HS-5 (cell line): Measurements from ENCODE around the gene IGF2.

Source experiments
- DNase-seq: peaks from one replicate; pipeline ENCODE4 v3.0.0-alpha.2; 2012; ENCODE audit warnings: low read depth

The IGF2 gene

DNA sequence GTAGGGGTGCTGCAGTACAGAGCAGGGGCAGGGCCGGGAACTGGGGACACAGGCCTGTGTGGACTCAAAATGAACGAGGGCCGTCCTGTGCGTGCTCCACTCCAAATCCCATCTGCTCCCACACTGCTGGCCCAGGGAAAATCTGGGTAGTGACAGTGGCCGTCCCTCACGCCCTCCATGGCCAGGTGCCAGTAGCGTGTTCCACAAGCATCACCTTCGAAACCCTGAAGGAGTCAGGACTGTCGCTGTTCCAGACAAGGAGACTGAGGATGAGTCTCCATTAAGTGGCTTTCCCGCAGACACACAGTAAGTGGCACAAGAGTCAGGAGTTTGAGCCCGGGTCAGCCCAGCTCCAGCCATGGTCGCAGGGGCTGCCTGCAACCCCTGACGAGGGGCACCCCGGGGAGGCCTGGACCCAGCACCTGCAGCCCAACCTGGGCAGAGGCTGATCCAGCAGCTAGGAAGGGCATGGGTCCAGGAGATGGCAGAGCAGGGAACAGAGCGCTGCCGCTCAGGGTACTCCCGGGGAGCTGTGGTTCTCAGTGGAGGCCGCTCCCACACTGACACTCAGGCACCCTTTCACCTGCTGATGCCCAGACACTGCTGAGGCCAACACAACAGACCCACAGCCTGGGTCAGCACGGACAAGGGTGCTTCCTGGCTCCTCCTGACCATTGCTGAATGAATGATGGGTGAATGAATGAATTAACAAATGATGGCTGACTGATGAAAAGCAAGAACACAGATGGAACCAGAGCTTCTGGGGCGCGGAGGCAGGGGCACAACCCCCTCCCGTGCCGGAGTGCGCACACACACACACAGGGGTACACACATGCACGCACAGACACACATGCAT, 35.3 kb downstream of the IGF2 start:
- DNase-seq = no peak

DNA sequence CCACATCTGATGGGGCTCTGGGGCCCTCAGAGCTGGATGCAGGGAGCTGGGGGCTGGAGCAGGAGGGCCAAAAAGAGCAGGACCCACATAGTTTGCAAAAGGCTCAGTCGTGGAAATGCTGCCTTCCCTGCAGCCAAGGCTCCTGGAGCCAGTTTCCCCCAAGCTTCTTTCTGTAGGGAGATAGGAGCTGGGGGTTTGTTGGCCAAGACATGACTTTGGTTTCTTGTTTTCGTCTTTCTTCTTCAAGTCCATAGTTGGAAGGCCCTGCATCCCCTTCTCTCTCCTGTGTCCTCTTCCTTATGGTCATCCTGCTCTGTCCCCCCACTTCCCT, 36.3 kb downstream of the IGF2 start:
- no peak for DNase-seq

DNA sequence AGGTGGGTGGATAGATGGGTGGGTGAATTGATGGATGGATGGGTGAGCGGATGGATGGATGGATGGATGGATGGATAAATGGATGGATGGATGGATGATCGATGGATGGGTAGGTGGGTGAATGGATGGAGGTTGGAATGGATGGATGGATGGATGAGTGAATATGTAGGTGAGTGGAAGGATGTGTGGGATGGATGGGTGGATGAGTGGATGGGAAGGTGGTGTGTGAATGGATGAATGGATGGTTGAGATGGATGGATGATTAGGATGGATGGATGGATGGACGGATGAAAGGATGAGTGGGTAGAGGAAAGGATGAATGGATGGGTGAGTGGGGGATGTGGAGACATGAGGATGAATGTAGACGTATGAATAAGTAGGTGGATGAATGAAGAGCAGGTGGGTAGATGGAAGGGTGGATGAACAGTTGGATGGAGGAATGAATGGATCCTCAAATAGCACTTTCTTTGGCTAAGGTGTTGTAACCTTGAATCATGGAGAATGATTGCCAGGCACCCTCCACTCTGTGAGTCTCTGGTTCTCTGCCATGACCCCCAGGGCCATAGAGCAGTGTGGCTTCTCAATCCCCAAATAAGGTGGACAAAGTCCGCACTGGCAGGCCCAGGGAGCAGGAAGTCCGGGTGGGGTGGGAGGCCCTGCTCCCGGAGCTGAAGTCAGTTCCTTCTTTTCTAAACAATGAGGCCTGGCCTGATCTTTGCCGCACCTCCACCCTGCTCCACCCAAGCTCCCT, 36.9 kb downstream of the IGF2 start:
- no peak for DNase-seq

DNA sequence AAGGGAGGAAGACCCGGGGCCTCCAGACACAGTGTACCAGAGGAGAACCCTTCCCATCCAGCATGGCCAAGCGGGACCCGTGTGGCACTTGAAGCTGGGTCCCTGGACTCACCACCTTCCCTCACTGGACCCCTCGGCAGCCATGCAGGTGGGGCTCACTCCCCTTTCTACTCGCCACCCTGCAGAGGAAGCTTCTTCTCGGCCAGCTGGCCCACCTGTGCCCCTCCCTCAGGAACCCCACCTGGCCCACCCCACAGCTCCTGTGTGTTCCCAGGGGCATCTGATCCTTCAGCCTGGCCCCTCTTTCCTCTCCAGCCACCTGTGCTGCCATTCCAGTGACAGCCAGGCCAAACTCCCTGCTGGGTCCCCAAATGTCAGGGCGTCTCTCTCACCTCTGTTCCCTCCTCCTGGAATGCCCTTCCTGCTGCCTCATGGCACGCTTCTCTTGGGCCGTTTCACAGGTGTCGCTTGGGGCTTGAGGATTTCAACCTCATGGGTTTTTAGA, 38.0 kb downstream of the IGF2 start:
- DNase-seq = no peak

DNA sequence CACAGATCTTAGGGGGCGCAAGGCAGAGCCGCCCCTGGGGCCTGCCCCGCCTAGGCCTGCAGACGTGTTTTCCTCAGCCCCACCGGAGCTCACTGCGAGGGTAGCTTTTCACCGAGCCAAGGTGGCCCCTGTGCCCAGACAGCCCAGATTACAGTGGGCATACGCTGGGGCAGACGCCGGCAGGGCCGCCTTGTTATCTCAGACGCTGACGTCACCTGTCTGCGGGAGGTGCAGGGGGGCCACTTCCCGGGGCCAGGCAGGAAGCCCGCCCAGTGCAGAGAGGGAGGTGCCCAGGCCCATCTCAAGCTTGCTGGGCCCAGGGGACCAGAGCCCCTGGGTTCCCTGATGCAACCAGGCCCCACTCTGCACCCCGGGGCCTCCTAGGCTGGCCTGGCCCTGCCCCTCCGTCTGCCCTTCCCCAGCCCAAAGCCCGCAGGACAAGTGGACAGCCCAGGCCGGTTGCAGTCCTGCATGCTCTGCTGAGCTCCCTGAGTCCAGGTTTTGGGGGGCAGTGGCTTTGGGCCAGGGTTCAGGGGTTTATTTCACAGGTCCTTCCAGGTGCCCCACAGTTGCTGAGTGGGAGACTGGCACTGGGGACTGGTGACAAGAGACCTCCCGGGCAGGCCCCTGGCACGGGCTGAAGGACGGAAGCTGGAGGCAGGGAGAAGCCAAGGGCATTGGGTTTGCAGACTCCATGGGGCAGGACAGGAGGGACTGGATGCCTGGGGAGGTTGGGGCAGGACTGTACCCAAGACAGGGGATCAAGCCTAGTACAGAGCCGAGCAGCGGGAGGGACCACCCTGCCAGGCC, 38.6 kb downstream of the IGF2 start:
- DNase-seq = no peak

DNA sequence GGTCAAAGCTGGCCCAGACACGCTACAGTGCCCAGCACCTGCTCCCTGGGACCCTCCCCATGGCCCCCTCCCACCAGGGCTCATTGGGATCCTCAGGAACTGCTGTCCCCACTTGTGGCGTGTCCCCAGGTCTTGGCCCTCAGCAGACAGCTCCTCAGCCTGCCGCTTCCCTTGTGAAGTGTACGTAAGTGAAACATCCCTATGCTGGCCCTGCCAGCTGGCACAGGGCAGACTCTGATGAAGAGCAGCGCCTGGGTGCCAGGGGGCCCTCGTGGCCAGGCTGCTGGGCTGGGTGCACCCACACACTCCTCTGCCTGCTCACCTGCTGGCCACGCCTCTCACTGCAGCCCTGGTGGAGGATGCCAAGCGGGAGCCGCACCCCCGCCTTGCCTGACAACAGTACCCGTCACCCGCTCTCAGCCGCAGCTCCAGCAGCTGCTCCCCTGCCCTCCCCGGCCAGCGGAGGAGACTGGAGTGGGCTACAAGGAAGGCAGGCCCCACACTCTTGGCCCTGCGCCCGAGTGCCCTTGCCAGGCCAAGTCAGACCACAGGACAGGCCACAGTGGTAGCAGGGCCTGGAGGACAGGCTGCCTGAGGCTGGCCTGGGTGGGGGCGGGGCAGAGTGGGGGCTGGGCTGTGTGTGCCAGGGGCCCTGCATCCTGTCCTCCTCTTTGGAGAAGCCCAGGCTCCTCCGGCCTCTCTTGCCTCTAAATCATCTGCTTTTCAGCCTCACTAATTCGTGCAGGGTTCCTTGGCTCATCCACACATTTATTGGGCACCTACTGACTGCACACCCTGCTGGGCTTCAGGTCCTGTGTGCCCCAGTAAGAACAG, 39.5 kb downstream of the IGF2 start:
- no peak for DNase-seq

DNA sequence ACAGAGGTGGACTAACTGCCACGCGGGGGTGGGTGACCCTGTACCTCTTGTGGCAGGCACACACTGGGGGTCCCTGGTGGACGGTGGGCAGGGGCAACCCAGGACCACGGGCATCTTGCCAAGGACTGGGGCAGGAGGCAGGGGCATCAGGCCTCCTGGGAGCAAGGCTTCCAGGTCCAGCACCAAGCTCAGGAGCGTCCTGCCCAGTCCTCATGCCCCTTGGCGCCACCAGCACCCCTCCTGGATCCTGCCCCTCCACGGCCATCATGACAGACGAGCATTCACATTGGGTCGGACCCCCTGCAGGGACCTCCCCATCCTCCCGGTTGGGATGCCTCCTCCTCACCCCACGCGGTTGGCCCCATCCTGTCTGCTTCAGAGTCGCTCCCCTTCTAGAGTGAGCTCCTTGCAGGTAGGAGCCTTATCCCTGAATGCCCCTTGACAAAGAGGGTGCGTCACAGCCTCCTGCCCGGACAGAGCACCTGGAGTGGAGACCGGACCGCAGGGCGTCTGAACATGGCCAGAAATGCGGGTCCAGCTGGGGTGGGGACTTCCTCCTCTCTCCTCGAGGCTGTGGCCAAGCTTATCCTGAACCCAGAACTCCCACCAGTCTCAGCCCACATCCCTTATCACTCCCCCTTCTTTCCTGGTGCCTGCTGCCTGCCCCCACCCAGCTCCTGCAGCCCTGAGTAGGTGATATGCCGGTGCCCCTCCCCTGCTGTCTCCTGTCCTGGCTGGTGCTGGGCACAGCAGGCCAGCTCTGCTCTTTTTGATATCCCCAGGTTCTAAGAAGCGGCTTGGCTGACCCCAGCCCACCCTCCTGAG, 40.3 kb downstream of the IGF2 start:
- DNase-seq = no peak

DNA sequence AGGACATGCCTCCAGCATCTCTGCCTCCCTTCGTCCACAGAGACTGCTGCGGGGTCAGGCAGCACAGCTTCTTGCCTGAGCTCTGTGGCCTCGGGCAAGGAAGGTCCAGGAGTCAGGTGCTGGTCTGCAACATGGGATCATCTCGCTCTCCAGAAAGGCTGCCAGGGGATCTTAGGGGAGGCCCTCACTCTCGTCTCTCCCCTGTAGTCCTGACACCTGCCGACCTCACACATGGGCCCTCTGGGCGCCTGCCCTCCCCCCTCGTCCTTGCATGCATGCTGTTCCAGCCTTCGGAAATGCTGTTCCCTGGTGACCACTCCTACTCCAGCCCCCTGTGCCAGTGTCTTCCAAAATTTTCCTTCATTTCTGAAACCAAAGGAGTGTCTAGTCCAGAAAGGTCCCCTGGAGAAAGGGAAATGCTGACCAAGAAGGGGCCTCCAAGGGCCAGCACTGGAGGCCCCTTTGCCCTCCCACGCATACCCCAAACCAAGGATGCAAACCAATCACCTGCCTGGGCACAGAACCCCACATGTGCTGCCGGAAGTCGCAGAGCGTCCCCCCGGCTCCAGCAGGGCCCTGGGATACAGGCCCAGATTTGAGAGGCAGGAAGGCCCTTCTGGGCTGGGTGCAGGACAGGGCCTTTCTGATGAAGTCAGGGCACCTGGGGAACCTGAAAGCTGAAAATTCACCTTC, 41.0 kb downstream of the IGF2 start:
- no peak for DNase-seq

DNA sequence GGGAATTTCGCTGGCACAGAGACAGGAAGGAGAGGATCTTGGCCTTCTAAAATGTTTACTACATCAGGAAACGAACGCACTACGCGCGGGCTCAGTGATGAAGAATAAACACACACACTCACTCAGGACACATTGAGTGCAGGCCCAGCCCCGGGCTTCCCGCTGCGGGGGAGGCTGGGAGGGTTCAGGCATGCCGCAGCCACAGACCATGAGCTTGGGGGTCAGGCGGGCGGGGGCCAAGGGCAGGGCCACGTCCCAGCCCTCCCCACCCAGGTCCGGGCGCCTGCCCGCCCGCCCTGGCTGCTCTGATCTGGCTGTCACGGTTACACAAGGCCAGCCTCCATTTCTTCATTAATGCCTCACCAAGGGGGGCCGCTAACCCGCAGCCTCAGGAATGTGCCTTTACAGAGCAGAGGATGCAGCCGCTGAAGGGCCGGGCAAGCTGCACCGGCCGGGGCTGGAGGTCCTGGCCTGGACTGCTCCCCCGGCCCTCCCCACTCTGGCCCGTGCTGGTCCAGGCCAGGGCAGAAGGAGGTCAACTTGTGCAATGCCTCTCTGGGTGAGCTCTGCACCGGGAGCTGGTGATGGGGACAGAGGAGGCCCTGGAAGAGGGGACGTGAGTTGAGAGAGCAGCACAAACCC, 41.7 kb downstream of the IGF2 start:
- no peak for DNase-seq

DNA sequence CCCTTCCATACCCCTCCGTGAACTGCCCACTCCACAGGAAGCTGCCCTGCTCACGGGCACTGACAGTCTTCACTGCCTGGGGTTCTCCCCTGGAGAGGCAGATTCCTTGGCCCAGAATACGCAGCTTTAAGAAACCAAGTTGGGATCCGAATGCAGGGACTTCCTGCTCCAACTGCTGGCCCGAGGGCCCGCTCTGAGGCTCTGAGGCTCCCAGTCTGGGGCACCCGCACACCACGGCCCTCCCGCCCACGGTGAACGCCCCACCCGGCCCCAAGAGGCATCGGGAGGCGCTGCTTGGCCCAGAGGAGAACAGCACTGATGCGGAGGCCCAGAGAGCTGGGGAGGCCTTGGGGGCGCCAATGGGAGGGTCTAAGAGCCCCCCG, 42.3 kb downstream of the IGF2 start:
- no peak for DNase-seq

DNA sequence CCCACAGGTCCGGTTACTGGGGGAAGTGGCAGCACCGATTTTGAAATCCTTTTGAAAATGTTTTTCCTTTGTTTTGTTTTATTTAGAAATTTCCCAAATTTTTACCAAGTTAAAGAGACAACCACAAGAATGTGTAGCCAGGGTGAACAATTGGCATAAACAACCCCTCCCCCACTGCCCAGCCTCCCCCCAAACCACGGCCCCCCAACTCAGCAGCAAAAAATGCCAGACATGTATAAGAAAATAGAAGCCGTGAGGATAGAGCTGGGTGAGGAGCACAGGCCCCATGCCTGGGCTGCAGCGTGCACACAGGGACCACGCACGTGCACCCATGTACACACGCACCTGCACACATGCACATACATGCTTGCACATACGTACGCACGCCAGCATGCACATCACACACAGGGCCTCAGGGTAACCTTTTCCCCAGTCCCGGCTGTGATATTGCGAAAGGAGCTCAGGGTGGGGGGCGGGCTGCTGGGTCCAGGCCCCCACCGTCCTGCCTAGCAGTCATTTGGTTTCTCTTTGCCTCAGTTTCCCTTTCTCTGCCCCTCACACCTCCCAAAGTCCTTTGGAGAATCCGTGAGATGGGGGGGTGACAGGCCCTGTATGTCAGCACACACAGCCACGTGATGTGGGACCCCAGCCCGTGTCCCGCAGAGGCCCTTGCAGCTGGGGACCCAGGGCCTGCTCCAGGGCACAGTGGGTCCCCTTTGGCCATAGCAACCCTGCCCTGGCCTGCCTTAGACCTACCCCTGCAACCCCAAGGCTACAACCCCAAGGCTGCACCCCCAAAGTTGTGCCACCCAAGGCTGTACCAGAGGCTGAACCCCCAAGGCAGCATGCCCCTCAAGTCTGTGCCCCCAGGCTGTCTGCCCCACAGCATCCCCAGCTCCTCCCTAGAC, 42.9 kb downstream of the IGF2 start:
- peak; percentile 9 for DNase-seq

DNA sequence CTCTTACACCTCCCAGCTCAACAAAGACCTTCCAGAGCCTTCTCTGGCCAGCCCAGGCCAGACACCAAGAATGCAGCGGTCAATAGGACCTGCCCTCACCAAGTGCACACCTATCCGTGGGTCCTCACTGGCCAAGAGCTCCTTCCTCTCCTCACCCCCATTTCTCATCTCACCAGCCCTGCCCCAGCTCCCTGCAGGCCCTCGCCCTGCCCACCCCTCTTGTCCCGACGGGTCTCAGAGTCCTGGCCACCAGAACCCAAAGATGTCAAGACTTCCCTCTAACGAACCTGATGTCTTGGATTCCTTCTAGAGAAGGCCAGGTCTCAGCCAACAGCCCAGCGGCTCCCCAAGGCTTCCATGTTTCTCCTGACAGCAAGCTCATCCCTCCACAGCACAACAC, 43.6 kb downstream of the IGF2 start:
- no peak for DNase-seq

DNA sequence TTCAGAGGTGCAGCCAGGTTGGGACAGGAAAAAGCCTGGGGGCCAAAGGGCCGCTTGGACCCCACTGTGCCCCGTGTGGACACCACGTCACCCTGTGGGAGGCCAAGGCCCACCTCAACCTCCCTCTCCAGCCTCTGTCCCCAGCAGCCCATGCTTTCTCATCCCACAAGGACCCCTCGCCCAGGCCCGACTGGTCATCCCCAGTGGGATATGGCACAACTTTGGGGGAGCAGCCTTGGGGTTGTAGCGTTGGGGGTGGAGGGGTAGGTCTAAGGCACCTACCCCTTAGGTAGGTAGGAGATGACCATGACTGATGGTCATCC, 44.0 kb downstream of the IGF2 start:
- DNase-seq = no peak

DNA sequence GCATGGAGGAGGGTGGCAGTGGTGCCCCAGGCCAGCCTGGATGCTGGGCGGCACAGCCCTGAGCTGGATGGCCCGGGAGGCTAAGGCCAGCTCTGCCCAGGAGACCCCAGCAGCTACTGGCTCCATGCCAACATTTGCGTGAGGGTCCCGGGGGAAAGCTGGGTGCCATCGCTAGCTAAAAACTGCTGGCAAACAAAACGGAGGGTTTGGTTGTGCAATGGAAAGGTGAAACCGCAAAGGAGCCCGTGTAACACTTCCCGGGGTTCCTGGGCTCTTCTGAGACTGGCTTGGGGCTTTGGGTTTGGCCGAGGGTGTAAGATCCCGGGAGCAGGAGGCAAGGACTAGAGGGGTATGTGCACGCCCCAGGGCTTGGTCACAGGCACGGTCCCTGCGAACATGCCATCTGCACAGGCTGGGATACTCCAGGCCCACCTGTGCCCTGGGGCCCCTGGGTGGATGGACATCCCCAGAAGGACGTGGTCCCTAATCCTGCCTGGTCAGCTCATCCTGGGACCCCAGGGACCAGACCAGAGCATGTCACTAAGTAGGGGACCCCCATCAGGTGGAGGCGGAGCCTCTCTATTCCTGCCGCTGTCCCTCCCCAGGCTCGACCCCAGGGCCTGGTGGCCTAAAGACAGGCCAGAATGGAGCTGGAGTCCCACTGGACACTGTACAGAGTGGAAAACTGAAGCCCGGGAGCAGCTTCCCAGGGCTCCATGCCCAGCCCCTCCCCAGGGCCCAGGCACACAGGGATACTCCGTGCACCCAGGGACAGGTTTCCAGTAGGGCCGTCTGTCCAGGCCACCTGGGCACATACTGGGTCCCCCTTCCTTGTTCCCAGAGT, 44.6 kb downstream of the IGF2 start:
- no peak for DNase-seq

DNA sequence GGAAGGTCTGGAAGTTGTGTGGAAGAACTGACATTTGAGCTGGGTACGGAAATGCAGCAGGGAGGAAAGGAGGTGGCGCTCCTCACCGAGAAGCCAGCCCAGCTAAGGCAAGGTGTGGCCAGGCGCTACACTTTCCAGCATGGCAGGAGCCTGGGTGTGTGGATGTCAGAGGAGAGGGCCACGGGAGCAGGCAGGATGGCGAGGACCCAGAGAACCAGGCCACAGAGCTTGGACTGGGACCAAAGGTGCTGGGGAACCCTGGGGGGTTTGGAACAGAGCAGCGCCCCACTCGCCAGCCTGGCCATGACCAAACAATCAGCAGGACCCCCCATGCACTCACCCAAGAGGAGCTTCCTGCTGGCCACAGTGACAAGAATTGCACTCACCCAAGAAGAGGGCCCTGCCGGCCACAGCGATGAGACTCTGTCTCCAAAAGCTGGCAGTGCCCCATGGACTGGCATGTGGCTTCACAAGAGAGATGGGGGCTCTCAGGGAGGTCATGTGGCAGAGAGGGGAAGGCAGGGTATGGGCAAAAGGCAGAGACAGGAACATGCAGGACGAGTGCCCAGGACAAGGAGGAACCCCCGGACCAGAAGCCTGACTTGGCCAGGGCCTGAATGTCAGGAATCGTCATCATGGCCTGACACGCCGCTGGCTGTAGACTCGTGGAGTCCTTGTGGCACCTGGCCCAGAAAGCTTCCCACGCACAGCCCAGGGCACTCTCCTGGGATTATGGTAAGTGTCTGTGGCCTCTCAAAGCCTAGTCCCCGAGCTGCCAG, 45.4 kb downstream of the IGF2 start:
- DNase-seq = no peak

DNA sequence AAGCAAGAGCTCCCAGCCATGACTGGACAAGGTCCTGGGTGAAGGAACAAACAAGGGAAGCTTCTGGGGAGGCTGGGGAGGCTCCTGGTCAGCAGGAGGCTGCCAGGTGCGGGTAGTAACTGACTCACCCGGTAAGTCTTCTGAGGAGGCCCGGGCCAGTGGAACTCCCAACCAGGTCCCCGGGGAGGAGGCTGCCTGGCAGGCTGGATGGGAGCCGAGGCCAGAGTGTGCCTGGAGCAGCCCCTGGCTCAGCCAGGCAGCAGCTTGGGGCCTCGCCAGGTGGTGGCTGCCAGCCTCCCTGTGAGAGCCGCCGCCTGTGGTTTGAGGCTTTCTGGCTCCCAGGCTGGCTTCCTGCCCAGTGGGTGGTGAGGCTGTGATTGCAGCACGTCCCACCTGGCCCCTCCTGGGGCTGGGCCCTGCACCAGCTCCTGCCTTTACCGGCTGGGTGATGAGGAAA, 46.2 kb downstream of the IGF2 start:
- peak; percentile 2 for DNase-seq

DNA sequence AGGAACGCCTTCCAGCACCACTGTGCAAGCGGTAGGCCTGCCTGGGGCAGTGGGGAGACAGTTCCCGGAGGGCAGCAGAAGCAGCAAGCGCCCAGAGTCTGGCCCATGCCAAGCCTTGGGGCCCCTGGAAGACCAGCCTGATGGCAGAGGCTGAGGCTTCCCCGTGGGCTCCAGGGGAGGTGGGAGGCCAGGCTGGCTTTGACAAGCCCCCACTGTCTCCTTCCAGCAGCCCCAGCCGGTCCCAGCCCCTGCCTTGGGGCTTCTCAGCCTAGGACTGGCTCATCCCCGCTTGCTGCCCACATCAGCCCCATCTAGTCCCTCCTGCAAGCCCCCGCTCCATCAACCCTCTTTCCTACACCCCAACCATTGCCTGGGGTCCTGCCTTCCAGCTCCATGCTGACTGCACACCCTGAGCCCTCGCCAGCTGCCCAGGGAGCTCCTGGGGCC, 46.7 kb downstream of the IGF2 start:
- DNase-seq = no peak
